Fibroblast of lung (primary cell): ENCODE data around the gene LITAF. TPM values are rescaled to one million over a fixed set of nuclear protein-coding genes. Genes with fewer than 3 reads are reported as not detected.
"Not testable (repeated sequence)": the region's sequence is repeated elsewhere in the genome, so short reads cannot be mapped to it uniquely, and the experiment has no call there.

Experiments
- DNase-seq, 2 donors: peaks; one replicate each; pipeline versions ENCODE4 v3.0.0 to v3.0.0-alpha.2; 2010; ENCODE audit warnings: low read depth in 2 of 2
- H2AFZ ChIP-seq: 2 replicates; pipeline ENCODE4 v1.5.1; 2012; ENCODE audit warnings: low read length, control low read depth, inconsistent platforms
- H3K27ac ChIP-seq: 2 replicates; pipeline ENCODE4 v1.5.1; 2011; ENCODE audit warnings: low read length, control low read depth; ENCODE audit not compliant: insufficient read depth
- H3K27me3 ChIP-seq: 2 replicates; pipeline ENCODE4 v1.5.1; 2011; ENCODE audit warnings: mild to moderate bottlenecking, low read length; ENCODE audit not compliant: control insufficient read depth, insufficient read depth
- H3K36me3 ChIP-seq: 2 replicates; pipeline ENCODE4 v1.5.1; 2011; ENCODE audit warnings: low read length; ENCODE audit not compliant: control insufficient read depth, insufficient read depth
- H3K4me1 ChIP-seq: 2 replicates; pipeline ENCODE4 v1.5.1; 2011; ENCODE audit warnings: low read length; ENCODE audit not compliant: control insufficient read depth, insufficient read depth; ENCODE audit errors: extremely low read depth
- H3K4me2 ChIP-seq: 2 replicates; pipeline ENCODE4 v1.5.1; 2011; ENCODE audit warnings: low read length, control low read depth; ENCODE audit not compliant: insufficient read depth; ENCODE audit errors: extremely low read depth
- H3K4me3 ChIP-seq, 4 experiments: fragments of 200-600 bp in 1 of 4; sonication (generic) in 1 of 4; replicated peaks in 1 of 4; 2 replicates each; pipeline ENCODE4 v1.5.1; 2011 to 2016; ENCODE audit warnings: low read length in 4 of 4, low read depth in 3 of 4, mild to moderate bottlenecking in 3 of 4, control low read depth in 2 of 4, inconsistent platforms in 1 of 4, mixed read lengths in 1 of 4; ENCODE audit not compliant: insufficient read depth in 1 of 4; ENCODE audit errors: control extremely low read depth in 1 of 4
- H3K79me2 ChIP-seq: 2 replicates; pipeline ENCODE4 v1.5.1; 2012; ENCODE audit warnings: mild to moderate bottlenecking, low read length, inconsistent platforms; ENCODE audit not compliant: control insufficient read depth, insufficient read depth
- H3K9ac ChIP-seq: 2 replicates; pipeline ENCODE4 v1.5.1; 2011; ENCODE audit warnings: mild to moderate bottlenecking, low read length, control low read depth; ENCODE audit not compliant: insufficient read depth
- H3K9me3 ChIP-seq: 2 replicates; pipeline ENCODE4 v1.5.1; 2012; ENCODE audit warnings: low read depth, low read length; ENCODE audit not compliant: control insufficient read depth, insufficient read depth
- H4K20me1 ChIP-seq: 2 replicates; pipeline ENCODE4 v1.5.1; 2011; ENCODE audit warnings: low read length; ENCODE audit not compliant: control insufficient read depth, insufficient read depth; ENCODE audit errors: extremely low read depth
- EZH2 ChIP-seq: IDR thresholded peaks from 2 replicates; pipeline ENCODE4 v1.5.1; 2012; ENCODE audit warnings: low read length, control low read depth, mild to moderate bottlenecking; ENCODE audit errors: missing control alignments
- polyA plus RNA-seq, 2 donors: library from polyadenylated mRNA; depleted of rRNA in 1 of 2; stranded (reverse) in 1 of 2; unstranded in 1 of 2; fragments of >200 nt; gene quantifications; 2 replicates each; pipeline ENCODE4 v1.2.1, GENCODE V29; 2011 to 2012; ENCODE audit warnings: missing spikeins in 1 of 2
- total RNA-seq: library from RNA; depleted of rRNA; stranded (reverse); fragments of >200 nt; gene quantifications from 2 replicates; pipeline ENCODE4 v1.2.1, GENCODE V29; 2014
- TF ChIP-seq, protein P1 (sequence below), 2 donors: IDR thresholded peaks in 1 of 2; conservative IDR thresholded peaks in 1 of 2; 1 replicate in 1 of 2; 2 replicates in 1 of 2; pipeline ENCODE4 v1.5.1; 2011 to 2012; ENCODE audit warnings: low read length in 2 of 2, control low read depth in 1 of 2, inconsistent platforms in 1 of 2, low read depth in 1 of 2, mild to moderate bottlenecking in 1 of 2

The LITAF gene
- total and polyA plus RNA-seq, 2 donors (not counting 1 experiment from before 2014, with no cell fraction given), result 79.6 to 162 TPM

DNA sequence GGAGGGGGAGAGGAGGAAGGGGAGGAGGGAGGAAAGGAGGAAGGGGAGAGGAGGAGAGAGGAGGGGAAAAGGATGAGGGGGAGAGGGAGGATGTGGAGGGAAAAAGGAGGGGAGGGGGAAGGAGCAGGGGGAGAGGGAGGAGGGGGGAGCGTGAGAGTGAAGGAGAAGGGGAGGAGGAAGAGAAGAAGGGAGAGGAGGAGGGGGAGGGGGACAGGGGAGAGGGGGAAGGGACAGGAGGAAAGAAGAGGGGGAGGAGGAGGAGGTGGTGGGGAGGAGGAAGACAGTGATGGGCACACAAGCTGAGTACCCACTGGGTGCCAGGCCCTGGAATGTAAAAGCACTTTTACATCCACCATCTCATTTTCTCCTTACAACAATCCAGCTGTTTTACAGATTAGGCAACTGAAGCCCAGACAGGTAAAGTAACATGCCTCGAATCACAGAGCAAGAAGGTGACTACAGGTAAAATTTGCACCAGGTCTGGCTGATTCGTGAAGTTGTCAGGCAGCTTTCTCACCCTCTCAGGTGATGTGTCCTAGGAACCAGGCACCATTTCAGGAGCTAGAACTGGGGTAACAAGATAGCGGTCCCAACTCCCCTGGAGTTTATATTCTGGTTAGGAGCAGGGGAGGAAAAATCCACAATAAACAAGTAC is 10.0 kb upstream of the LITAF start:
- H3K4me2 ChIP-seq, result no peak overlapping the region
- no peaks in the 10 kb centered on the region for H3K9me3 ChIP-seq
- H3K79me2 ChIP-seq, result no peaks in the 10 kb centered on the region
- H4K20me1 ChIP-seq, result no peaks in the 10 kb centered on the region
- H3K4me3 ChIP-seq, result no peak overlapping the region
- no peaks in the 10 kb centered on the region for H3K36me3 ChIP-seq
- no peaks in the 10 kb centered on the region for H3K27me3 ChIP-seq
- no peak overlapping the region for H3K27ac ChIP-seq
- H3K9ac ChIP-seq, result no peak overlapping the region
- DNase-seq, result no peak
- H2AFZ ChIP-seq, result no peak overlapping the region
- peaks cover 6% of the 10 kb centered on the region for H3K4me1 ChIP-seq
- no peak for TF ChIP-seq EZH2
- TF ChIP-seq, protein P1, sequence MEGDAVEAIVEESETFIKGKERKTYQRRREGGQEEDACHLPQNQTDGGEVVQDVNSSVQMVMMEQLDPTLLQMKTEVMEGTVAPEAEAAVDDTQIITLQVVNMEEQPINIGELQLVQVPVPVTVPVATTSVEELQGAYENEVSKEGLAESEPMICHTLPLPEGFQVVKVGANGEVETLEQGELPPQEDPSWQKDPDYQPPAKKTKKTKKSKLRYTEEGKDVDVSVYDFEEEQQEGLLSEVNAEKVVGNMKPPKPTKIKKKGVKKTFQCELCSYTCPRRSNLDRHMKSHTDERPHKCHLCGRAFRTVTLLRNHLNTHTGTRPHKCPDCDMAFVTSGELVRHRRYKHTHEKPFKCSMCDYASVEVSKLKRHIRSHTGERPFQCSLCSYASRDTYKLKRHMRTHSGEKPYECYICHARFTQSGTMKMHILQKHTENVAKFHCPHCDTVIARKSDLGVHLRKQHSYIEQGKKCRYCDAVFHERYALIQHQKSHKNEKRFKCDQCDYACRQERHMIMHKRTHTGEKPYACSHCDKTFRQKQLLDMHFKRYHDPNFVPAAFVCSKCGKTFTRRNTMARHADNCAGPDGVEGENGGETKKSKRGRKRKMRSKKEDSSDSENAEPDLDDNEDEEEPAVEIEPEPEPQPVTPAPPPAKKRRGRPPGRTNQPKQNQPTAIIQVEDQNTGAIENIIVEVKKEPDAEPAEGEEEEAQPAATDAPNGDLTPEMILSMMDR (conservative IDR thresholded peaks at IDR 0.05 in 1 of 2, IDR thresholded peaks at IDR 0.05 in 1 of 2; ENCODE audit: low read depth in 1 of 2, low read length in 2 of 2), result no peak

DNA sequence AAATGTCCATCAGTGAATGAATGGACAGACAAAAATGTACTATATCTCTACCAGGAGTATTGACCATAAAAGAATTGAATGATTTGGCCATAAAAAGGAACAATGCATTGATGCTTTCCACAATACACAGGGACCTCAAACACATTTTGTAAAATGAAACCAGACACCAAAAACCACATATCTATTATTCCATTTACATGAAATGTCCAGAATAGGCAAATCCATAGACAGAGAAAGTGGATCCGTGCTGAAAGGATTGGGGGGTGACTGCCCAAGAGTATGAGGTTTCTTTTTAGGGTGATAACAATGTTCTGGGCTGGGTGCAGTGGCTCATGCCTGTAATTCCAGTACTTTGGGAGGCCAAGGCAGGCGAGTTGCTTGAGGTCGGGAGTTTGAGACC is 6.9 kb upstream of the LITAF start:
- H3K9ac ChIP-seq, result no peak overlapping the region
- H3K4me1 ChIP-seq, result peaks cover 6% of the 10 kb centered on the region
- H3K9me3 ChIP-seq, result no peaks in the 10 kb centered on the region
- no peaks in the 10 kb centered on the region for H3K79me2 ChIP-seq
- no peaks in the 10 kb centered on the region for H3K36me3 ChIP-seq
- H3K4me2 ChIP-seq, result no peak overlapping the region
- TF ChIP-seq, protein P1 (conservative IDR thresholded peaks at IDR 0.05 in 1 of 2, IDR thresholded peaks at IDR 0.05 in 1 of 2; ENCODE audit: low read depth in 1 of 2, low read length in 2 of 2), result no peak
- TF ChIP-seq EZH2, result no peak
- peaks cover 2% of the 10 kb centered on the region for H3K27me3 ChIP-seq
- no peak for DNase-seq
- H3K4me3 ChIP-seq, result no peak overlapping the region
- no peaks in the 10 kb centered on the region for H4K20me1 ChIP-seq
- H3K27ac ChIP-seq, result no peak overlapping the region
- H2AFZ ChIP-seq, result no peak overlapping the region

DNA sequence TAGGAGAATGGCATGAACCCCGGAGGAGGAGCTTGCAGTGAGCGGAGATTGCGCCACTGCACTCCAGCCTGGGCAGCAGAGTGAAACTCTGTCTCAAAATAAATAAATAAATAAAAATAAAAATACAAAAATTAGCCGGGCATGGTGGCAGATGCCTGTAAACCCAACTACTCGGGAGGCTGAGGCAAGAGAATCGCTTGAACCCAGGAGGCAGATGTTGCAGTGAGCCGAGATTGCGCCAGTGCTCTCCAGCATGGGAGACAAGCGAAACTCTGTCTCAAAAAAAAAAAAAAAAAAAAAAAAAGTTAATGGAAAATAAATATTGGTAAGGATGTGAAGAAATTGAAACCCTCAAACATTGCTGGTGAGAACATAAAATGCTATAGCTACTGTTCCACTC is 6.4 kb upstream of the LITAF start:
- not testable (repeated sequence) for H3K36me3 ChIP-seq, H3K27me3 ChIP-seq, H3K4me3 ChIP-seq, H3K9ac ChIP-seq, H3K4me2 ChIP-seq, H3K9me3 ChIP-seq, H3K79me2 ChIP-seq, H3K27ac ChIP-seq, DNase-seq, H3K4me1 ChIP-seq, H2AFZ ChIP-seq, H4K20me1 ChIP-seq

DNA sequence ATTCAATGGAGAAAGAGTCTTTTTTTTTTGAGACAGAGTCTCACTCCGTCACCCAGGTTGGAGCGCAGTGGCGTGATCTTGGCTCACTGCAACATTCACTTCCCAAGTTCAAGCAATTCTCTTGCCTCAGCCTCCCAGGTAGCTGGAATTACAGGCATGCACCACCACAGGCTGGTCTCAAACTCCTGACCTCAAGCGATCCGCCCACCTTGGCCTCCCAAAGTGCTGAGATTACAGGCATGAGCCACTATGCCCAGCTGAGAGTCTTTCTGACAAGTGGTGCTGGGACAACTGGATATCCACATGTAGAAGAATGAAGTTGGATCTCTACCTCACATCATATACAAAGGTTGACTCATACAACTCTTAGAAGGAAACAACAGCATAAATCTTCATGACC is 4.9 kb upstream of the LITAF start:
- H2AFZ ChIP-seq, H3K9me3 ChIP-seq, H3K27me3 ChIP-seq, H3K79me2 ChIP-seq, H3K27ac ChIP-seq, H4K20me1 ChIP-seq, H3K4me2 ChIP-seq, DNase-seq, H3K4me1 ChIP-seq, H3K9ac ChIP-seq, H3K4me3 ChIP-seq, H3K36me3 ChIP-seq: not testable (repeated sequence)
